Lower leg skin (tissue), 3 donors: ENCODE data around the gene A3GALT2.

Experiments used
- CTCF ChIP-seq, 3 donors: fragments of 450-650 bp; IDR thresholded peaks; one replicate each; pipeline ENCODE4 v1.5.1; 2016; ENCODE audit warnings: antibody characterized with exemption in 3 of 3, mild to moderate bottlenecking in 3 of 3, moderate library complexity in 2 of 3
- POLR2A ChIP-seq, 2 donors: fragments of 450-650 bp; IDR thresholded peaks; one replicate each; pipeline ENCODE4 v1.6.1; 2016 to 2017; ENCODE audit warnings: antibody characterized with exemption in 2 of 2, mild to moderate bottlenecking in 1 of 2, moderate library complexity in 1 of 2

GRCh38 chr1:33335020-33335419, 14.1 kb upstream of the A3GALT2 start:
- TF ChIP-seq POLR2A (IDR thresholded peaks at IDR 0.05) (no peak), CTCF (IDR thresholded peaks at IDR 0.05) (no peak)
